GM12891 (cell line): Measurements from ENCODE around the gene SLC25A44.

ENCODE experiments used
- DNase-seq: peaks from one replicate; pipeline ENCODE4 v3.0.0; 2011; ENCODE audit warnings: low spot score; ENCODE audit not compliant: insufficient read length
- FAIRE-seq: peaks from 2 replicates; lab custom pipeline; 2011; peaks lifted over from hg19 to GRCh38; lab: Jason Lieb, UNC
- PAX5 ChIP-seq: IDR thresholded peaks from 2 replicates; pipeline ENCODE4 v1.6.1; 2011; ENCODE audit warnings: low read length, moderate library complexity, mild to moderate bottlenecking; ENCODE audit not compliant: insufficient read depth, severe bottlenecking
- POLR2A ChIP-seq: IDR thresholded peaks from 2 replicates; pipeline ENCODE4 v1.6.1; 2011; ENCODE audit warnings: low read depth, low read length, control low read depth
- POLR2AphosphoS5 ChIP-seq: IDR thresholded peaks from 2 replicates; pipeline ENCODE4 v1.6.1; 2011; ENCODE audit warnings: low read depth, low read length, control low read depth
- POU2F2 ChIP-seq: IDR thresholded peaks from 2 replicates; pipeline ENCODE4 v1.6.1; 2011; ENCODE audit warnings: low read depth, mild to moderate bottlenecking, control low read depth, low read length, moderate library complexity
- SPI1 ChIP-seq: IDR thresholded peaks from 2 replicates; pipeline ENCODE4 v1.6.1; 2011; ENCODE audit warnings: low read depth, low read length, control low read depth
- TAF1 ChIP-seq: IDR thresholded peaks from 2 replicates; pipeline ENCODE4 v1.6.1; 2011; ENCODE audit warnings: low read depth, low read length, control low read depth

SLC25A44 gene

DNA sequence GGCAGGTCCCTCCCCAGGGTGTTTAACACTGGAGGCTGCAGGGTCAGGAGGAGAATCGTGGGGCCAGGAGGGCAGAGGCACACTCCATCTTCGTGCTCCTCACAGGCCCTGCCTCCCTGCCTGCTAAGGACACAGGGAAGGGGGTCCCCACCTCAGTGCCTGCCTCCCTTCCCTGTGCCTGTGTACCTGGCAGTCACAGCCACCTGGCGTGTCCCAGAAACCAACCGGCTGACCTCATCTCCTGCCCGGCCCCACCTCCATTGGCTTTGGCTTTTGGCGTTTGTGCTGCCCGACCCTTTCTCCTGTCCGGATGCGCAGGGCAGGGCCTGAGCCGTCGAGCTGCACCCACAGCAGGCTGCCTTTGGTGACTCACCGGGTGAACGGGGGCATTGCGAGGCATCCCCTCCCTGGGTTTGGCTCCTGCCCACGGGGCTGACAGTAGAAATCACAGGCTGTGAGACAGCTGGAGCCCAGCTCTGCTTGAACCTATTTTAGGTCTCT, 47.5 kb downstream of the SLC25A44 start:
- no peak for FAIRE-seq
- DNase-seq, result no peak
- TF ChIP-seq POLR2AphosphoS5 (0 out of 2 replicates have a peak, but pooled peaks have one; percentile 54), PAX5 (no peak), TAF1 (no peak)

DNA sequence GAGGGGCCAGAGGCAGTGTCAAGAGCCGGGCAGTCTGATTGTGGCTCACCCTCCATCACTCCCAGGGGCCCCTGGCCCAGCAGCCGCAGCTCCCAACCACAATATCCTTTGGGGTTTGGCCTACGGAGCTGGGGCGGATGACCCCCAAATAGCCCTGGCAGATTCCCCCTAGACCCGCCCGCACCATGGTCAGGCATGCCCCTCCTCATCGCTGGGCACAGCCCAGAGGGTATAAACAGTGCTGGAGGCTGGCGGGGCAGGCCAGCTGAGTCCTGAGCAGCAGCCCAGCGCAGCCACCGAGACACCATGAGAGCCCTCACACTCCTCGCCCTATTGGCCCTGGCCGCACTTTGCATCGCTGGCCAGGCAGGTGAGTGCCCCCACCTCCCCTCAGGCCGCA, 48.0 kb downstream of the SLC25A44 start, which contains the start of gene BGLAP:
TSS of gene BGLAP (plus strand) at position 259 of the 400 bp plus-strand sequence. CDS start at position 307, 48 bp downstream.
- TF ChIP-seq POLR2AphosphoS5 (no peak), POLR2A (no peak), PAX5 (no peak), SPI1 (no peak), TAF1 (no peak), POU2F2 (no peak)
- FAIRE-seq, result no peak
- DNase-seq, result no peak

DNA sequence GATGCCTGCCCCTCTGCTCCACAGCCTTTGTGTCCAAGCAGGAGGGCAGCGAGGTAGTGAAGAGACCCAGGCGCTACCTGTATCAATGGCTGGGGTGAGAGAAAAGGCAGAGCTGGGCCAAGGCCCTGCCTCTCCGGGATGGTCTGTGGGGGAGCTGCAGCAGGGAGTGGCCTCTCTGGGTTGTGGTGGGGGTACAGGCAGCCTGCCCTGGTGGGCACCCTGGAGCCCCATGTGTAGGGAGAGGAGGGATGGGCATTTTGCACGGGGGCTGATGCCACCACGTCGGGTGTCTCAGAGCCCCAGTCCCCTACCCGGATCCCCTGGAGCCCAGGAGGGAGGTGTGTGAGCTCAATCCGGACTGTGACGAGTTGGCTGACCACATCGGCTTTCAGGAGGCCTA, 48.8 kb downstream of the SLC25A44 start:
- DNase-seq (no peak), FAIRE-seq (no peak)
- TF ChIP-seq POLR2AphosphoS5 (no peak), TAF1 (no peak), POLR2A (no peak; the same call in 1 of the 2 replicates), PAX5 (no peak), SPI1 (no peak), POU2F2 (no peak)

DNA sequence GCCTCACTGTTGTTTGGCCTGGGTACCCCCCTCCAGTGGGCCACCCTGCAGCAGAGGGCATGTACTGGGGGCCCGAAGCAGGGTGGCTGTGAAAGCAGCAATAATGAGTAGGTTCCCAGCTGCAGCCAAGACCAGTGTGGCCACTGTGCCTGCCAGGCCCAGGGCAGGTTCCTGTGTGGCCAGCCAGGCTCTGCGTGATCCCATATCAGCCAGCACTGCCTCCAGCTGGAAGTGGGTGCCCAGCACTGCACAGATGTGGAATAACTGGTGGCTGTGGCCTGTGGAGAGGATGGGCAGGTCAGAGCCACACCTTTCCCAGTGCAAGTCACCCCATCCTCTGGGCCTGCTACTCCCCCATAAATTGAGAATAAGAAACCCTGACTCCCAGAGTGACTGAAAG, 50.2 kb downstream of the SLC25A44 start:
- FAIRE-seq (no peak), DNase-seq (no peak)
- TF ChIP-seq POU2F2 (no peak), POLR2A (no peak), SPI1 (no peak), TAF1 (no peak), POLR2AphosphoS5 (no peak), PAX5 (no peak)

DNA sequence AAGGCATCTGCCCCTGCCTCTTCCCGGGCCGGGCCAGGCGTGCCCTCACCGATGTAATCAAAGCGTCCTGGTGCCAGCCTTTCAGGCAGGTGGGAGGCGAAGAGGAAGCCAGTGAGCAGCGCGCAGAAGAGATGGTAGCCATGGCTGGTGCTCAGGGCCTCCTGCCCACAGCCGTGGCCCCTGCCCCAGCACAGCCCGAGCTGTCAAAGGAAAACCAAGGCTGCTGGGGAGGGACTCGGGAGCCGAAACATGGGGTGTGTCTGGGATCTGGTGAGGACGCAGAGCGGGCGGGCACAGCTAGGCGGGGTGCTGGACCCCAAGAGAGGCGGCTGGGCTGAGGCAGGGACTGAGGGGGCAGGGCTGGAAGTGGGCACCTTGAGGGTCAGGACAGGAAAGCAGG, 50.8 kb downstream of the SLC25A44 start:
- TF ChIP-seq POLR2AphosphoS5, result no peak
- TF ChIP-seq POLR2A, result no peak
- TF ChIP-seq TAF1, result no peak
- TF ChIP-seq SPI1, result no peak
- TF ChIP-seq PAX5, result no peak
- no peak for TF ChIP-seq POU2F2
- no peak for DNase-seq
- no peak for FAIRE-seq

DNA sequence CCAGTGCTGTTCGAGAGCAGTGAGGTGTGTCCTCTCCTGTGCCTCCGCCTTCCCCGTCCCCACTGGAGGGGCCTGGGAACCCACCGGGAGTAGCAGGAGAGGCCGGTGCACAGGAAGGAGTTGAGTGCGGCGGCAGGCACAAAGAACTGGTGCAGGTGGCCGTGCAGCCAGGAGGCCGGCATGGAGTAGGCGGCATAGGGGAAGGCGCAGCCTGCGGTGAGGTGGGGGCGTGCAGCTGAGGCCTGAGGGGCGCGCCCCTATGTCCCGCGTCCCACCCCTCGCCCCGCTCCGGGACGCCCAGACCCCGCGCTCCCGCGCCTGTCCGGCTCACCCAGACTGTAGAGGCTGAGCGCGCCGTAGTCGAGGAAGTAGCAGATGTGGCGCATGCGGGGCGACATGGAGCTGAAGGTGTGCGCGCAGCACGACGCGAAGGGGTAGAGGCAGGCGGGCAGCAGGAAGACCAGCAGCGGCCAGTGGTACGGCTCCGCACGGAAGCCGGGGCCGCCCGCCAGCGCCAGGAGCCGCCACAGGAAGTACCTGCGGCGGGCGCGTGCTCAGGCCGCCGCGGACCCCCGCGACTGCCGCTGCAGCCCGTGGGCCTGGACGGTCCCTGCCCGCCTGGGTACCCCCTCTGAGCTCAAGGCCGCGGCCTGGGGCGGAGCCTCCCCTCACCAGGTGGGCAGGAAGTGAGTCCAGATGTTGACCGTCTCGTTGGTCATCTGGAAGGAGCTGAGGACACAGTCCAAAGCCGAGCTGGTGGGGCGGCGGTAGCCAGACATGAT, 51.7 kb downstream of the SLC25A44 start:
- FAIRE-seq (peak; percentile 97), DNase-seq (peak; percentile 69)
- no peak for TF ChIP-seq POU2F2
- no peak for TF ChIP-seq TAF1
- no peak for TF ChIP-seq SPI1
- no peak for TF ChIP-seq PAX5
- TF ChIP-seq POLR2AphosphoS5, result no peak
- no peak; the same call in 1 of the 2 replicates for TF ChIP-seq POLR2A

DNA sequence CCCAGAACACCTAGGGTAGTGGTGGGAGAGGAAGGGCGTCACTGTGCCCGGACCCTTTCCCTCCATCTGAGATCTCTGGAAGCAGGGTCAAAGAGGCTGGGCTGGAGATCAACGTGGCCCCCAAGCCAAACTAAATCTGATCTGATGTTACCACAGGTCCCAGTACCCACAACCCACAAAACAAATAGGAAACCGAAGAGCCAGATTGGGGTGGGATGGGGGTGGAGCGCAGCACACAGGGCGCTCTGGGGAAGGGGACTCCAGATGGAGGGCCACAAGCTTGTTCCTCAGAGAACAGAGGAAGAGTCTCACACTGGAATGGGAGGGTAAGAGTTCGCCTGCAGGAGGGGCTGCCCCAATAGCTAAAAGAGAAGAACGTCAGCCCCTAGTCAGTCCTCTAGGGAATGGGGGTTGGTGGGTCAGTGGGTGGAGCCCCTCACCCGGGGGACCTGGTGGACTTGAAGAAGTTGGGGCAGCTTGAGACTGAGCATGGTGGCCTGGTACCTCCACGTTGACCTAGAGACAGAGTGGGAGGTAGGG, 52.4 kb downstream of the SLC25A44 start:
- DNase-seq (no peak), FAIRE-seq (peak; percentile 81)
- TF ChIP-seq POLR2A, result no peak
- no peak for TF ChIP-seq TAF1
- TF ChIP-seq PAX5, result no peak
- no peak for TF ChIP-seq SPI1
- TF ChIP-seq POLR2AphosphoS5, result no peak
- TF ChIP-seq POU2F2, result no peak

GRCh38 chr1:156246781-156247459, 53.0 kb downstream of the SLC25A44 start:
- DNase-seq, result no peak
- no peak for FAIRE-seq
- TF ChIP-seq POLR2AphosphoS5 (peak; percentile 48; the same call in 1 of the 2 replicates), POLR2A (no peak)

- FAIRE-seq (no peak), DNase-seq (no peak)
- TF ChIP-seq POLR2AphosphoS5 (peak; percentile 45; the same call in 1 of the 2 replicates), PAX5 (no peak), POLR2A (no peak; the same call in 1 of the 2 replicates), POU2F2 (no peak), TAF1 (no peak), SPI1 (no peak)
These were observed 53.8 kb downstream of the SLC25A44 start, which contains the start of gene PAQR6 for GRCh38 chr1:156247460-156248322. PAQR6 (minus strand) TSS chr1:156248056; CDS start chr1:156246731, 1,325 bp downstream.
